ENCODE results near the gene PPP2R5E.

Gene PPP2R5E

DNA sequence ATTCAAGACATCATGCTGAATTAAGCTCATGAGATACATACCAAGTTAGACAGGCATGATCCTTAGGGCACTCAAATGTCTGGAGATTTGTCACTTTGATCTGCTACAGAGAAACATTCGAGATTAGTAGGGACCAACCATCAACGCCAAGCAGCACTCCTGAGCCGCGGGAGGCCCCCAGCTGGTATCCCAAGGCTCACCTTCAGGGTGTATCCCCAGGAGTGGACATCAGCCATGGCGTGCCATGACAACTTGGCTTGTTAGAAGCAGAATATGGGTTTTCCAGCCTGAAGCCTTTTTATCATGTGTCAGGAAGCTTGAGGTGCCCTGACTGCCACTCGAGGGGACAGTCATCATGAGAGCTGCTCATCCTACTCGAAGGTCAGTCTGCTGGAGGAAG, 185.3 kb downstream of the PPP2R5E start:
- TF ChIP-seq POLR2AphosphoS5 (IDR thresholded peaks at IDR 0.05; ENCODE audit: low read depth, low read length) (no peak), FOXP2 (optimal IDR thresholded peaks at IDR 0.05; ENCODE audit: borderline replicate concordance, extremely low read depth, extremely low read length, insufficient read depth) (no peak), SIN3A (IDR thresholded peaks at IDR 0.05; ENCODE audit: borderline replicate concordance, insufficient read depth, low read length) (no peak), TAF1 (IDR thresholded peaks at IDR 0.05; ENCODE audit: borderline replicate concordance, insufficient read depth, low read length) (no peak)
- TF ChIP-seq, protein P1, sequence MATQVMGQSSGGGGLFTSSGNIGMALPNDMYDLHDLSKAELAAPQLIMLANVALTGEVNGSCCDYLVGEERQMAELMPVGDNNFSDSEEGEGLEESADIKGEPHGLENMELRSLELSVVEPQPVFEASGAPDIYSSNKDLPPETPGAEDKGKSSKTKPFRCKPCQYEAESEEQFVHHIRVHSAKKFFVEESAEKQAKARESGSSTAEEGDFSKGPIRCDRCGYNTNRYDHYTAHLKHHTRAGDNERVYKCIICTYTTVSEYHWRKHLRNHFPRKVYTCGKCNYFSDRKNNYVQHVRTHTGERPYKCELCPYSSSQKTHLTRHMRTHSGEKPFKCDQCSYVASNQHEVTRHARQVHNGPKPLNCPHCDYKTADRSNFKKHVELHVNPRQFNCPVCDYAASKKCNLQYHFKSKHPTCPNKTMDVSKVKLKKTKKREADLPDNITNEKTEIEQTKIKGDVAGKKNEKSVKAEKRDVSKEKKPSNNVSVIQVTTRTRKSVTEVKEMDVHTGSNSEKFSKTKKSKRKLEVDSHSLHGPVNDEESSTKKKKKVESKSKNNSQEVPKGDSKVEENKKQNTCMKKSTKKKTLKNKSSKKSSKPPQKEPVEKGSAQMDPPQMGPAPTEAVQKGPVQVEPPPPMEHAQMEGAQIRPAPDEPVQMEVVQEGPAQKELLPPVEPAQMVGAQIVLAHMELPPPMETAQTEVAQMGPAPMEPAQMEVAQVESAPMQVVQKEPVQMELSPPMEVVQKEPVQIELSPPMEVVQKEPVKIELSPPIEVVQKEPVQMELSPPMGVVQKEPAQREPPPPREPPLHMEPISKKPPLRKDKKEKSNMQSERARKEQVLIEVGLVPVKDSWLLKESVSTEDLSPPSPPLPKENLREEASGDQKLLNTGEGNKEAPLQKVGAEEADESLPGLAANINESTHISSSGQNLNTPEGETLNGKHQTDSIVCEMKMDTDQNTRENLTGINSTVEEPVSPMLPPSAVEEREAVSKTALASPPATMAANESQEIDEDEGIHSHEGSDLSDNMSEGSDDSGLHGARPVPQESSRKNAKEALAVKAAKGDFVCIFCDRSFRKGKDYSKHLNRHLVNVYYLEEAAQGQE (IDR thresholded peaks at IDR 0.05; ENCODE audit: insufficient read depth in 1 of 2, low read depth in 2 of 2, low read length in 2 of 2), result no peak

DNA sequence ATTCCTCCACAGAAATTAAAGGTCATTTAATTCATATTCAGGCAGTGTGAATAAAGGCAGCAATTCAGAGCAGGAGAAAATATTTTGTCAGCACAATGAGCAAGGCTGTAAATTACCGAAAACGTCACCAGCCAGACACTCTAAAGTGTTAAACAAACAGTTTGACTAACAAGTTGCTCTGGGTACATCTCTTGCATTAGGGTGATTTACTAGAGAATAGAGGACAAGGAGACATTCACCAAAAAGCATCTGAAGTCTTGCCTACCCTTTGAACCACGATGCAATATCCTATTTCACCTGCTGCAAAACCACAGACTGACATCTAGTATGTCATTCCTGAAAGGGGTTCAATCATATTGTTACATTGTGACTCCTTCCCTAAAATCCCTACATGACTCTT, 197.4 kb downstream of the PPP2R5E start:
- TF ChIP-seq TAF1 (IDR thresholded peaks at IDR 0.05; ENCODE audit: borderline replicate concordance, insufficient read depth, low read length), result no peak
- no peak for TF ChIP-seq SIN3A (IDR thresholded peaks at IDR 0.05; ENCODE audit: borderline replicate concordance, insufficient read depth, low read length)
- TF ChIP-seq, protein P1 (IDR thresholded peaks at IDR 0.05; ENCODE audit: insufficient read depth in 1 of 2, low read depth in 2 of 2, low read length in 2 of 2), result no peak
- TF ChIP-seq POLR2AphosphoS5 (IDR thresholded peaks at IDR 0.05; ENCODE audit: low read depth, low read length), result no peak
- no peak for TF ChIP-seq FOXP2 (optimal IDR thresholded peaks at IDR 0.05; ENCODE audit: borderline replicate concordance, extremely low read depth, extremely low read length, insufficient read depth)

- TF ChIP-seq POLR2AphosphoS5 (IDR thresholded peaks at IDR 0.05; ENCODE audit: low read depth, low read length), result no peak
- no peak for TF ChIP-seq TAF1 (IDR thresholded peaks at IDR 0.05; ENCODE audit: borderline replicate concordance, insufficient read depth, low read length)
- TF ChIP-seq SIN3A (IDR thresholded peaks at IDR 0.05; ENCODE audit: borderline replicate concordance, insufficient read depth, low read length), result no peak
- TF ChIP-seq, protein P1 (IDR thresholded peaks at IDR 0.05; ENCODE audit: insufficient read depth in 1 of 2, low read depth in 2 of 2, low read length in 2 of 2), result no peak
- no peak for TF ChIP-seq FOXP2 (optimal IDR thresholded peaks at IDR 0.05; ENCODE audit: borderline replicate concordance, extremely low read depth, extremely low read length, insufficient read depth)
These were observed 198.8 kb downstream of the PPP2R5E start for GRCh38 chr14:63344336-63344735.

DNA sequence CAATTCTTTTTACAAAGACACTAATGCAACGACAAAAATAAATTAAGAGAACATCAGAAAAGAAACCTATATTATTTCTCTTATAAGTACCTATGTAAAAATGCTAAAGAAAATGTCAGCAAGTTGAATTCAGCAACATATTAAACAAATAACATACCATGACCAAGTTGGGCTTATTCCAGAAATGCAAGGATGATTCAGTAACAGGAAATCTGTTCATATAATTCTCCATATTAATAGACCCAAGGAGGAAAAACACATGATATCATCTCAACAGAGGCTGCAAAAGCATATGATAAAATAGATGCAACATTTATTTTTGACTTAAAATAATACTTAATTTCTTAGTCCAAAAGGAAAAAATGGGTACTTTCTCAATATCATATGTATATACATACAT, 199.3 kb downstream of the PPP2R5E start:
- no peak for TF ChIP-seq POLR2AphosphoS5 (IDR thresholded peaks at IDR 0.05; ENCODE audit: low read depth, low read length)
- no peak for TF ChIP-seq TAF1 (IDR thresholded peaks at IDR 0.05; ENCODE audit: borderline replicate concordance, insufficient read depth, low read length)
- TF ChIP-seq FOXP2 (optimal IDR thresholded peaks at IDR 0.05; ENCODE audit: borderline replicate concordance, extremely low read depth, extremely low read length, insufficient read depth), result no peak
- TF ChIP-seq SIN3A (IDR thresholded peaks at IDR 0.05; ENCODE audit: borderline replicate concordance, insufficient read depth, low read length), result no peak
- TF ChIP-seq, protein P1 (IDR thresholded peaks at IDR 0.05; ENCODE audit: insufficient read depth in 1 of 2, low read depth in 2 of 2, low read length in 2 of 2), result no peak

GRCh38 chr14:63342371-63342770, 200.8 kb downstream of the PPP2R5E start:
- TF ChIP-seq POLR2AphosphoS5 (IDR thresholded peaks at IDR 0.05; ENCODE audit: low read depth, low read length), result no peak
- no peak for TF ChIP-seq SIN3A (IDR thresholded peaks at IDR 0.05; ENCODE audit: borderline replicate concordance, insufficient read depth, low read length)
- TF ChIP-seq, protein P1 (IDR thresholded peaks at IDR 0.05; ENCODE audit: insufficient read depth in 1 of 2, low read depth in 2 of 2, low read length in 2 of 2), result no peak
- TF ChIP-seq TAF1 (IDR thresholded peaks at IDR 0.05; ENCODE audit: borderline replicate concordance, insufficient read depth, low read length), result no peak
- no peak for TF ChIP-seq FOXP2 (optimal IDR thresholded peaks at IDR 0.05; ENCODE audit: borderline replicate concordance, extremely low read depth, extremely low read length, insufficient read depth)
